ENCODE data around the gene RANGRF. TPM values are rescaled to one million over a fixed set of nuclear protein-coding genes. Genes with fewer than 3 reads are reported as not detected.
A peak's percentile ranks its signal among the peaks of the same experiment; 100 is the strongest.

The RANGRF gene
- total and polyA plus RNA-seq, 9 of the 15 experiments (the other 6 are each of a cell fraction or from before 2014, with no cell fraction given), result 7.6 to 60.0 (median 16.0) TPM

GRCh38 chr17:8268550-8269298, 19.7 kb upstream of the RANGRF start:
- FAIRE-seq (no peak), ATAC-seq (no peak), DNase-seq (ENCODE audit: extremely low read depth in 1 of 4, low spot score in 3 of 4) (no peak)
- TF ChIP-seq ZBTB11 (CRISPR knock-in tag; IDR thresholded peaks at IDR 0.05) (no peak), ZNF583 (CRISPR knock-in tag; IDR thresholded peaks at IDR 0.05) (no peak), STAG1 (CRISPR knock-in tag; IDR thresholded peaks at IDR 0.05; ENCODE audit: borderline replicate concordance) (no peak), HDAC3 (IDR thresholded peaks at IDR 0.05; ENCODE audit: borderline replicate concordance, partially characterized antibody) (no peak), RBFOX2 (IDR thresholded peaks at IDR 0.05; ENCODE audit: low read depth, low read length) (peak; percentile 26; the same call in 1 of the 2 replicates), ZKSCAN1 (IDR thresholded peaks at IDR 0.05; ENCODE audit: low read depth, low read length) (no peak), POLR2G (IDR thresholded peaks at IDR 0.05; ENCODE audit: low read depth, low read length) (0 out of 2 replicates have a peak, but pooled peaks have one; percentile 28), ZNF644 (tag; IDR thresholded peaks at IDR 0.05; ENCODE audit: low read depth) (no peak)
- TF ChIP-seq, protein P1, sequence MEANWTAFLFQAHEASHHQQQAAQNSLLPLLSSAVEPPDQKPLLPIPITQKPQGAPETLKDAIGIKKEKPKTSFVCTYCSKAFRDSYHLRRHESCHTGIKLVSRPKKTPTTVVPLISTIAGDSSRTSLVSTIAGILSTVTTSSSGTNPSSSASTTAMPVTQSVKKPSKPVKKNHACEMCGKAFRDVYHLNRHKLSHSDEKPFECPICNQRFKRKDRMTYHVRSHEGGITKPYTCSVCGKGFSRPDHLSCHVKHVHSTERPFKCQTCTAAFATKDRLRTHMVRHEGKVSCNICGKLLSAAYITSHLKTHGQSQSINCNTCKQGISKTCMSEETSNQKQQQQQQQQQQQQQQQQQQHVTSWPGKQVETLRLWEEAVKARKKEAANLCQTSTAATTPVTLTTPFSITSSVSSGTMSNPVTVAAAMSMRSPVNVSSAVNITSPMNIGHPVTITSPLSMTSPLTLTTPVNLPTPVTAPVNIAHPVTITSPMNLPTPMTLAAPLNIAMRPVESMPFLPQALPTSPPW (CRISPR knock-in tag; IDR thresholded peaks at IDR 0.05), result no peak
- intact Hi-C loops (cut with micrococcal nuclease) (no loop called here), in situ Hi-C loops (cut with MboI) (no loop called here)
- H3K79me2 ChIP-seq (ENCODE audit: control insufficient read depth, insufficient read depth, low read length), result no peaks in the 10 kb centered on the region
- WGBS (ENCODE audit: insufficient coverage, low coverage, missing lambda C conversion rate), result 94% methylated on average over 21 of the region's 29 CpGs
- no peaks in the 10 kb centered on the region for H4K20me1 ChIP-seq (replicated peaks; ENCODE audit: control insufficient read depth, insufficient read depth, low read length)
- no peak overlapping the region for H2AFZ ChIP-seq (ENCODE audit: low read depth, low read length)
- no peaks in the 10 kb centered on the region for H3K27me3 ChIP-seq (ENCODE audit: control insufficient read depth in 2 of 2, insufficient read depth in 2 of 2, low read length in 2 of 2)
- H3K36me3 ChIP-seq (ENCODE audit: control insufficient read depth, insufficient read depth, low read length), result peaks cover 66% of the 10 kb centered on the region; the same call in 1 of the 3 replicates
- no TSS peak for BruUV-seq (replicated peaks)
- H3K9me3 ChIP-seq (replicated peaks; ENCODE audit: control insufficient read depth, insufficient read depth, low read depth, low read length), result no peaks in the 10 kb centered on the region
- H3K4me2 ChIP-seq (ENCODE audit: insufficient read depth, low read length), result no peak overlapping the region
- no peaks in the 10 kb centered on the region for H3K9me1 ChIP-seq (ENCODE audit: control insufficient read depth, insufficient read depth, low read length)
- no peak overlapping the region for H3K27ac ChIP-seq (ENCODE audit: extremely low read depth, low read depth, low read length)
- H3K4me1 ChIP-seq (replicated peaks in 1 of 2; ENCODE audit: control insufficient read depth in 2 of 2, insufficient read depth in 2 of 2, low read length in 2 of 2), result peaks cover 0 to 4% of the 10 kb centered on the region in 2 experiments; a peak in 3 of 5 replicates
- ChIA-PET CTCF (ENCODE audit: low intra/inter-chr PET ratio) (no interaction called here), POLR2A (interaction anchor here (1.0 to 1.2 kb wide), 2 partner anchors 13 to 27 kb away, joined by 3 read pairs; partner anchors contain the start of gene SLC25A35)
- no peak overlapping the region for H3K4me3 ChIP-seq
- H3K9ac ChIP-seq (ENCODE audit: insufficient read depth in 1 of 2, low read depth in 2 of 2, low read length in 2 of 2), result no peak overlapping the region

Data from K562 (cell line).